HT1080 (cell line): ENCODE measurements around the gene WDR33. TPM values are rescaled to one million over a fixed set of nuclear protein-coding genes. Genes with fewer than 3 reads are reported as not detected.

Source experiments
- DNase-seq: peaks from one replicate; pipeline ENCODE4 v3.0.0-alpha.2; 2015; ENCODE audit warnings: low read depth
- total RNA-seq: library from RNA; depleted of rRNA; stranded (reverse); fragments of >200 nt; shearing (Covaris generic); gene quantifications from 2 replicates; pipeline ENCODE4 v1.2.3, GENCODE V29; 2014

The WDR33 gene
- total RNA-seq, 1 experiment from 2014 or later = 29.4 TPM

GRCh38 chr2:127769587-127769986 lies 41.4 kb downstream of the WDR33 start:
- DNase-seq = no peak

GRCh38 chr2:127768775-127769479 lies 42.0 kb downstream of the WDR33 start:
- DNase-seq = no peak

DNA sequence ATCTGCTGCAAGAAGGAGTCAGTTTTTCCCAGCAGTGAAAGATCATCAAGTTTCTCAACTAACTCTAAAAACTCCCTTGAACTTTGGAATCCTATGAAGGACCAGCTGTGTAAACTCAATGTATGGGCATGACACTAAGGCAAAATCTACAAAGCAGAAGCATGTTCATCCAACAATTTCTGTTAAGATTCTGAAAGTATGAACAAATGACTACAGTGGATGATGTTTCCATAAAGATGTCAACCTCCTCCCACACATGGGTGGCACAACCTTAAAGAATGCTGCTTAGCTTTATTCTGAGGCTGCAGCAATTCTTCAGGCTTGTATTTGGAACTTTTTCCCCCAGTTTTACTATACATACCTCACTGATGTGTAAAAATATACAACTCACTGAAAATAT lies 47.2 kb downstream of the WDR33 start:
- no peak for DNase-seq

GRCh38 chr2:127762846-127763245 lies 48.1 kb downstream of the WDR33 start:
- no peak for DNase-seq

GRCh38 chr2:127762441-127762840 lies 48.5 kb downstream of the WDR33 start:
- no peak for DNase-seq

- DNase-seq = no peak
Observed at GRCh38 chr2:127759931-127760330, 51.0 kb downstream of the WDR33 start.

DNA sequence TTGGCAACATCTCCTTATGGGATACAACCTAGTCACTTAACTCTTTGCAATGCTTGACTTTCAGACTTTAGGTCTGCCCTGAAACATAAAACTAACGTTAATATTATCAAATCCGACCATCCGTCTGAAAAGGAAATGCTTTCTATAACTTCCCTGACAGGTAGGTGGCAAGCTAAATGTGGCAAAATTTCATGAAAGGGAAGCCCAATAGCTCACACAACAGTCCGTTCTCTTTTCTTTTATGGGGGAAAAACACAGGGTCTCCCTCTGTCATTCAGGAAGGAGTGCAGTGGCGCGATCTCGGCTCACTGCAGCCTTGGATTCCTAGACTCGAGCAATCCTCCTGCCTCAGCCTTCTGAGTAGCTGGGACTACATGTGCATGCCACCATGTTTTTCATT lies 56.8 kb downstream of the WDR33 start:
- DNase-seq = no peak

- no peak for DNase-seq
Observed at GRCh38 chr2:127753374-127753773, 57.6 kb downstream of the WDR33 start.

DNA sequence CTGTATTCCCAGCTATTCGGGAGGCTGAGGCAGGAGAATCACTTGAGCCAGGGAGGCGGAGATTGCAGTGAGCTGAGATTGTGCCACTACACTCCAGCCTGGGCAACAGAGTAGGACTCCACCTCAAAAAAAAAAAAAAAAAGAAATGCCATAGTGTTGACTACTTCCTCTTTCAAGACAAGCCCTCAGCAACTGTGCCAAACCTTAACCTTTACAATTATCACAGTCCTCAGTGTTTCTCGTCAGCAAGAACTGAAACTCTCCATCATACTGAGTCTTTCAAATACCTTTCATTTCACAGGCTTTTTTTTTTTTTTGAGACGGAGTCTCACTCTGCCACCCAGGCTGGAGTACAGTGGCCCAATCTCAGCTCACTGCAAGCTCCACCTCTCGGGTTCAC lies 61.4 kb downstream of the WDR33 start:
- DNase-seq = peak; percentile 71

DNA sequence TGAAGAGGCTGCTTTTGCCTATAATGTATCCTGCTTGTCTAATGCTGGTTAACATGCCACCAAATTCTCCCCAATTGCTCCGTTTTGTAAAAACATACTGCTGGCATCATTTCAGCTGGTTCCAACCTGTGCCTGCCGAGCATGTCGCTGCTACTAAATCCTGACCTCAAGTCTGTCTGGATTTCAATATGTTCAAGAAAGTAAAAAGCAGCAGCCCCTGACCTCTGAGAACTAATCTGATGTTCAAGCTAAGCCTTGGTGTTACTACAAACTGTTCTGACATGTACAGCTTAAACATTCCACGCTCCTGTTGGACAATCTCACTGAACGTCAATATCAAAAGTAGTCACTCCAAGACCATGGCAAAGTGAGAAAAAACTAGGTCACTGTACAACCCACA lies 63.4 kb downstream of the WDR33 start:
- DNase-seq = no peak

- DNase-seq = no peak
Observed at GRCh38 chr2:127743477-127744026, 67.4 kb downstream of the WDR33 start.

GRCh38 chr2:127740665-127741288 lies 70.2 kb downstream of the WDR33 start:
- no peak for DNase-seq

GRCh38 chr2:127739800-127740199 lies 71.2 kb downstream of the WDR33 start:
- DNase-seq = no peak

GRCh38 chr2:127737892-127738291 lies 73.1 kb downstream of the WDR33 start:
- DNase-seq = no peak

DNA sequence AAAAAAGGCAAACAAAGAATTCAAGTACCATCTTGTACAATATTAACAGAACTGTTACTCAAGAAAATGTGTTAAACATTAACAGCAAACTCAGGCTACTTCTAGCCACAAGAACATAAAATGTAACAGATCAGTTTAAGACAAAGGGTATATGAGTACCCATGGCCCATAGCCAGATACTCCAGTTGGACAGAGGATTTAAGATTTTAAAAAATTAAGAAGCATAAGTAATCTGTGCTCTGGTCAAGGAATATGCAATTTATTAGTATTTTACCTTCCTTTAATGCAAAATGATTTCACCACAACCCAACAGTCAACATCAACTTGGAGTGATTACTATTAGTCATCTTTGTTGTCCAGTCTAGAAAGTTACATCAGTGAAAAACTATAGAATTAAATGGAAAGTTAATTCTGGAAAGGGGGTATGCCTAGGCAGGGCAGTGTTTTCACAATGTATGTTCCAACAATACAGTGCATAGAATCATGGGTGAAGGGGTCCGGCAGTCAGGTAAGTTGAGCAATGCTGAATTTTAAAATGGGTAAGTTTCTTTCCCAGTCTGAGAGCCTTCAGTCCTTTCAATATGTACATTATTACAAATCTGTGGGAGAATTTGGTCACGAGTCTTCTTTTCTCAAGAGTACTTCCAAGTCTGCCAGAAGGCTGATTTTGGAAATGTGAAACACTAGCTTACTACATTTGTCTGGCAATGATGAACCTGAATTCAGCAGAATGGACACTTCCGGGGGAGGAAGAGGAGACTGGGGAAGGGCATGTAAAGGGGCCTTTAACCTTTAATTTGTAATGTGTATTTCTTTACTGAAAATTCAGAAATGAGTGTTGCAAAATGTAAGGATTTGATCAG lies 75.2 kb downstream of the WDR33 start:
- no peak for DNase-seq

- DNase-seq = no peak
Observed at GRCh38 chr2:127735044-127735443, 75.9 kb downstream of the WDR33 start.

DNA sequence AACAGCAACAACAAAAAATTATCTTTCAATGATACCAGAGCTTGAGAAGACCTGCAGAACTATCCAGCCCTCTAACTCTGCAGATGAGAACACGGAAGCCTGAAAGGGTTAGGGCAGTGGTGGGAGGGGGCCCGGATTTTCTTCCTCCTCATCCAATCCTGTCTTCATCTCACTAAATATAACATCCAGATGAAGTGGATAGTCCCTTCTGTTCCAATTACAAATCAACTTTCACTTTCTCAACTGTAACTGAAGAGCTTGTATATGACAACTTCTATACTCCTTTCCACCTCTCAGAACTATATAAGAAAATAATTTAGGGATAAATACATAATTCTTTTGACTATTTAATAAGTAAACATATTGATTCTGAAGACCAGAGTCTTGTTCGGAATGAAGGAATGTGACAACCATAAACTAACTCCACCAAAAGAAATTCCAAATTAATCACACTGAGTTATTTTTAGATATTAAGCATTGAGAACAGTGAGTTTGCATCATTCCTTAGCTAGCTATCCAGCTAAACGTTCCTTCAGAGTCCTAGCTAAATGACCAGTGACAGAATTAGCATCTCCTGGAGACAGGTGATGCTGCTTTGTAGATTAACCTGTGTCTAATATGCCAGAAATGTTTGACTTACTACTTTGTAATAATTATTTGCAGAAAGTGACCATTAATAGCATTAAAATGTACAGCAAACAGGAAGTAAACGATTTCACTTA lies 77.0 kb downstream of the WDR33 start:
- no peak for DNase-seq

GRCh38 chr2:127733113-127733815 lies 77.7 kb downstream of the WDR33 start:
- no peak for DNase-seq

DNA sequence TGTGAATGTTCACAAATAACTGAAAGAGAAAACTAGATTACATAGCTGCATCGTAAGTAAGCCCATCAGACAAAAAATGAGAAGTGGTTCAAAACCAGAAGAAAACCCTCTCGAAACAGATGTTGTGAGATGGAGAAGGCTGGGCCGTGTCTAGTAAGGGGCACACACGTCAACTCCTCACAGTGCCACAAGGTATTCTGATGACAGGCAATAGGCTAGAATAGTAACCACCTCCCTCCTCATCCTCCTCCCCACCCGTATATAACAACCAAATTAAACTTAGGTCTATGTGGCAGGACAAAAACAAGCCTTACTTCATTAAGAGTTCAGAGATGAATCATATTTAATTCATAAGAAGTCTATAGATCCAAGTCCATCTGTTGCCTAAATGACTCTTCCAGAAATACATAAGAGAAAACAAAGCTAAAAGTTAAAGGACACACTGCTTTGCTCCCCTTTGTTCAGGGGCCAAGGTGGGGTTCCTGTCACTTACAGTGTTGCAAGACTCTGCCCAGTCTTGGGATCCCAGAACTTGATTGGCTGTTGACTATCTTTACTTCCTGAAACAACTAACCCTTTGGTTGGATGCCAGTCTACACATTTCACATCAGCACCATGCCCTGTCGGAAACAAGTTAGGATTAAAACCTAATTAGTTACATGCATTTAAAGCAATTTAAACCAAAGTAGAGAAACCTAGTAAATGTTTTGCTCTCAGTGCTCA lies 84.7 kb downstream of the WDR33 start:
- DNase-seq = no peak

GRCh38 chr2:127722807-127723206 lies 88.2 kb downstream of the WDR33 start:
- no peak for DNase-seq
